Middle frontal gyrus (tissue), 1 donor: Measurements from ENCODE around the gene ZNF469.

Source experiments
- DNase-seq: peaks from one replicate; pipeline ENCODE4 v3.0.0-alpha.2; 2015; ENCODE audit warnings: low spot score; ENCODE audit errors: extremely low spot score

Gene ZNF469

GRCh38 chr16:88392616-88393015 is 9.9 kb downstream of the ZNF469 start:
- no peak for DNase-seq

- no peak for DNase-seq
Observed at GRCh38 chr16:88393034-88393433, 10.3 kb downstream of the ZNF469 start.

- DNase-seq: no peak
Observed at GRCh38 chr16:88393571-88393970, 10.8 kb downstream of the ZNF469 start.

GRCh38 chr16:88394426-88394825 is 11.7 kb downstream of the ZNF469 start:
- DNase-seq: no peak

GRCh38 chr16:88395669-88396584 is 13.2 kb downstream of the ZNF469 start:
- no peak for DNase-seq

- no peak for DNase-seq
Observed at GRCh38 chr16:88398170-88398873, 15.6 kb downstream of the ZNF469 start.

- no peak for DNase-seq
Observed at GRCh38 chr16:88398874-88399178, 16.1 kb downstream of the ZNF469 start.

GRCh38 chr16:88400186-88400585 is 17.4 kb downstream of the ZNF469 start:
- no peak for DNase-seq

- DNase-seq: no peak
Observed at GRCh38 chr16:88401604-88402246, 19.0 kb downstream of the ZNF469 start.

GRCh38 chr16:88402551-88403240 is 19.9 kb downstream of the ZNF469 start:
- no peak for DNase-seq

GRCh38 chr16:88403794-88404581 is 21.2 kb downstream of the ZNF469 start:
- DNase-seq: no peak

GRCh38 chr16:88404769-88405168 is 22.0 kb downstream of the ZNF469 start:
- DNase-seq: no peak

- no peak for DNase-seq
Observed at GRCh38 chr16:88405216-88406060, 22.7 kb downstream of the ZNF469 start.

GRCh38 chr16:88406096-88407041 is 23.6 kb downstream of the ZNF469 start:
- DNase-seq: no peak

- no peak for DNase-seq
Observed at GRCh38 chr16:88407042-88407420, 24.3 kb downstream of the ZNF469 start.

GRCh38 chr16:88407807-88408206 is 25.0 kb downstream of the ZNF469 start:
- DNase-seq: no peak

- DNase-seq: no peak
Observed at GRCh38 chr16:88408561-88409142, 25.9 kb downstream of the ZNF469 start.

- DNase-seq: no peak
Observed at GRCh38 chr16:88409296-88410065, 26.7 kb downstream of the ZNF469 start.
